GM12874 (cell line): Measurements from ENCODE around the gene CCR3.

Source experiments
- CTCF ChIP-seq: IDR thresholded peaks from 2 replicates; pipeline ENCODE4 v1.5.1; 2011; ENCODE audit warnings: low read depth, mild to moderate bottlenecking, control low read depth, low read length, moderate library complexity; ENCODE audit not compliant: insufficient read depth

CCR3 gene

DNA sequence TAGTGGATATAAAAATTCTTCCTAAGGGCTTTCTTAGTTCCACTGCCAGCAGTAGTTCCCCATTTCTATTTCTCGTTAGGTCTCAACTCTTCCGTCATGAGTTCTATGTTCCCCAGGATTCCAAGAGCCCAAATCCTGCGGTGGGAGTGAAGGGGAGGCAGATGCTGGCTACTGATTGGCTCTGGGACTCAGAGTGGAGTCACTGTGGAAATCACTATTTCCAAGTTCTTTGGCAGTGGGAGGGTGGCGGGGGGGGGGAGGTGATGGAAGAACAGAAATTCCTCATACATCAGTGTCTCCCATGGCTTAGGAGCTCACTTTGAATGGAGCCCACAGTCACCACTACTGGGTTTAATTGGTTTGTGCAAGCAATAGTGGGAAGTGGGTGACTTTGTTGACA is 39.7 kb upstream of the CCR3 start:
- TF ChIP-seq CTCF: no peak

- no peak for TF ChIP-seq CTCF
These were observed 38.6 kb upstream of the CCR3 start for GRCh38 chr3:46203681-46204080.

DNA sequence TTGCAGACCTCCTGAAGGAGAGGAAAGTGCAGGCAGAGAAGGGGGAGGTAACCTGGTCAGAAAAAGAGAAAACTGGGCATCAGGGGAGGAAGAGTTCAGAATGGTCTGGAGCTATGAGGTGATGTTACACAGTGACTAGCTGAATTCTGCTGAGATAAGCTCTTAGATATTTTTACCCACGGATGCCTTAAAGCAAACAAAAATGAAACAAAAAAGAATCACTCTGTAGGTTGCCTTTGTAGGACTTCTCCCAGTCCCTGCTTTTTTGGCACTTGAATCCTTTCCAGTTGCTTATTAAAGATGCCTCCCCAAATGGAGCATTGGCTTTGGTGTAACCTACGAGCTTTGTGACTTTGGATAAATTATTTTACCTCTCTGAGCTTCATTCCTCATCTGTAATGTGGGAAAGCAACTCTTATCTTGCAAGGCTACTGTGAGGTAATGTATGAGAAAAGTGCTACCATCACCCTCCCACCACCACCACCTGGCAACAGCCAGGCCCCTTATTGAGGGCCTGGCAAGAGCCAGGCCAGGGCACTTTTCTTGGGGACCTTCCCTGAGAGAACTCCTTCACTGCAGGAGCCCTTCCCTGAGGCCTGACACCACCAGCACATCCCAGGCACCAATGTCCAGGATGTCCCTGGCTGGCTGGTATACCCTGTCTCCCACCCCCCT is 36.8 kb upstream of the CCR3 start:
- no peak for TF ChIP-seq CTCF

DNA sequence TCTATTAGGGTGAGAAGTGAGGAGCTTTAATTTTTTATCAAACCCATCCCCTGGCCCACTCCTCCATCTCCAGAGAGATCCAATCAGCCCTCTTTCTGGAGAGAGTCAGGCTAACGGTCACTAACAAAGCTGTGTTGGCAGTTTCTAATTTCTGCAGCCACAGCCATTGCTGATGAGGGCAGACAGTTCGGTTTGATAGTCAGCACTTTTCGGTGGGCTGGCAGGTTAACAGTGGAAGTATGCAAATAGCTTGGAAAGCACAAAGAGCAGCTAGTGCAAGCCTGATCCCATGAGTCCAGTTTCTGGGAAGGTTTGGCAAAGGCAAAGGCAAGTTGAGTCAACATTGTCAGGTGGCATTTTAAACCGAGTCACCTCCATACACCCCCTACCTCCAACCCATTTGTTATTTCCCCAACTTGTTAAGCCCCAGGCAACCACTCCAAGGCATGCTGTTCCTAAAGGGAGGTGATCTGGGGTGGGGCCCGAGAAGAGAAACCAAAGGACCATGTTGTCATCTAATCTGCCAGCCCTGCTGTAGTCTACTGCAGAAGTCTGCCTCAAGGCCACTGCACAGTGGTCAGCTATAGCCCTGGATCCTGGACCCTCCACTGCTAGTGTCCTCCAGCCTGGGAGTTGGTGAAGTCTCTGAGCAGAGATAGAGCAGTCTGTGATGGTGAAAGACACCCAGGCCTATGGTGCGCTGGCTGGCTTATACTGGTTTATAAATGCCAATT is 35.8 kb upstream of the CCR3 start:
- TF ChIP-seq CTCF: no peak

DNA sequence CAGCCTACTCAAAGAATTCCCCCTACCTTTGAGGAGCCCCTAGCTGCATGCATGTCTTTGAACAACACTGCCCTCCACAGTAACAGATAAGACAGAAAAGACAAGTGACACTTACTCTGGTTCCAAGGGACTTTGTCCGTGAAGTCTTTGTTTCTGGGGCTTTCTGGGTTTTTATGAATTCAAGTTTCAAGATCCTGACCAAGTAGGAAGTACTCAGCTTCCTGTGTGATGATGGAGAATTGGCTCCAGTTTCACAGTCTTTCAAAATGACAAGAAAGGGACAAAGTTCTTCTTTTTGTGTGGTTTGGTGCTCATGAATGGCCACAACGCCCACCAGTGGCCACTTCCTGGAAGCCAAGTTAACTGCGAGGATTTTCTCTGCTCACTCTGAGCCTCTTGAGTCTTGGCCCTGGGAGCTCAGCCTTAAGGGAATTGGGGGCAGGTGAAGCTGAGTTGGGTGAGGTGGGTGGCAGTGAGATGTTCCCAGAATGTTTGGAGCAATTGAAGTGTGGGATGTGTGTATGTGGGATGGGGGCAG is 34.0 kb upstream of the CCR3 start, which contains the start of gene CCR1:
CCR1 (minus strand) TSS at position 147 of the 538 bp plus-strand sequence. CDS start 4,000 bp downstream, outside the sequence.
- TF ChIP-seq CTCF: peak; percentile 71

DNA sequence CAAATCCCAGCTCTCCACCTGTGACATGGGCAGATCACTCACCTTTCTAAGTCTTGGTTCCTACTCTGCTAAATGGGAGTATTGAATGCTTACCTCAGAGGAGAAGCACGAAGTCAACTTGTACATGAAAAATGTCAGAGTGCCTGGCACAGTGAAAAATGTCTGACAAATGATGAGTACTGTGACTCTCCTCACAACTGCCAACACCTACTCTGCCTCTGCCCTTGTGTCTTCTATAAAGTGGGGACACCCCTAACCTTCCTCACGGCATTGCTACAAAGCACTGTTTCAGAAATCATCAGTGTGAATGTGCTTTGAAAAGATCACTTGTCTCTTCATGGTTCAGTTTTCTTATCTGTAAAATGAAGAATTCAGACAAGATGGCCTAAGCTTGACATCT is 33.2 kb upstream of the CCR3 start:
- no peak for TF ChIP-seq CTCF

- no peak for TF ChIP-seq CTCF
These were observed 32.4 kb upstream of the CCR3 start for GRCh38 chr3:46209746-46210470.
